ENCODE data around the gene HES7.

DNA sequence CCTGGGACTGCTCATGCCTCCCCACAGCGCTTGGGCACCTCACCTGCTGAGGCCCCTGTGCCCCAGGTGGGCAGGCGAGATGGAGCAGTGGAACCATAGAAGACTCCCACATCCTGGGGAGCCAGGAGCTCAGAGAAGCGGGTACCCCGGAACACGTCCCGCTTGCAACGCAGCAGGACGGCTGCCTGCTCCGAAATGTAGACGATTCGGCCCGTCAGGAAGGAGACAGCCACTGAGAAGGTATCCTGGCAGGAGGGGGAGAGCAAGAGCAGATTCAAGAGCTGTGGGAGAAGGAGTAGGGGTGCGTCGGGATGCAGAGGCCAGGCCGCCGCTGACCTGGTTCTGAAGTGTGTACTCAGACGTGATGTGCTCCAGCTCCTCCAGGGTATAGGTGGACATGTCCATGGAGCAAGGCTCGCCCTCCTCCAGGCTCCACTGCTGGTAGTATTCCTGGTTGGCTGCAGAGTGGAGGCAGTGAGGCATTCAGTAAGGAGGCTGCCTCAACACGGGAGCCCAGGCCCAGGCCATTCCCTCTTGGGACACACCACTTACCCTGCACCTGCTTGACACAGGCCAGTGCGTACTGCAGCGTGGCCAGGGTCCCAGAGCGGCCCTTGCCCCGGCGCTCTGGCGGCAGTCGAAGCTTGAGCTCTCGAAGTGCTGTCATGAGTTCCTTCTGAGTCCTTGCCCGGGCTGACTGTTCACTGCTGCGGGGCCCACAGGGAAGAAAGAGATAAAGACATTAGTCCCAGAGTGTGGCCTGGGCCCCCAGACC, 25.7 kb upstream of the HES7 start:
- TF ChIP-seq, protein P1, sequence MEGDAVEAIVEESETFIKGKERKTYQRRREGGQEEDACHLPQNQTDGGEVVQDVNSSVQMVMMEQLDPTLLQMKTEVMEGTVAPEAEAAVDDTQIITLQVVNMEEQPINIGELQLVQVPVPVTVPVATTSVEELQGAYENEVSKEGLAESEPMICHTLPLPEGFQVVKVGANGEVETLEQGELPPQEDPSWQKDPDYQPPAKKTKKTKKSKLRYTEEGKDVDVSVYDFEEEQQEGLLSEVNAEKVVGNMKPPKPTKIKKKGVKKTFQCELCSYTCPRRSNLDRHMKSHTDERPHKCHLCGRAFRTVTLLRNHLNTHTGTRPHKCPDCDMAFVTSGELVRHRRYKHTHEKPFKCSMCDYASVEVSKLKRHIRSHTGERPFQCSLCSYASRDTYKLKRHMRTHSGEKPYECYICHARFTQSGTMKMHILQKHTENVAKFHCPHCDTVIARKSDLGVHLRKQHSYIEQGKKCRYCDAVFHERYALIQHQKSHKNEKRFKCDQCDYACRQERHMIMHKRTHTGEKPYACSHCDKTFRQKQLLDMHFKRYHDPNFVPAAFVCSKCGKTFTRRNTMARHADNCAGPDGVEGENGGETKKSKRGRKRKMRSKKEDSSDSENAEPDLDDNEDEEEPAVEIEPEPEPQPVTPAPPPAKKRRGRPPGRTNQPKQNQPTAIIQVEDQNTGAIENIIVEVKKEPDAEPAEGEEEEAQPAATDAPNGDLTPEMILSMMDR (IDR thresholded peaks at IDR 0.05) = no peak
- no peak for TF ChIP-seq POLR2AphosphoS5 (IDR thresholded peaks at IDR 0.05)
